Gastrocnemius medialis (tissue), 4 donors: Measurements from ENCODE around the gene LRFN2. TPM values are rescaled to one million over a fixed set of nuclear protein-coding genes. Genes with fewer than 3 reads are reported as not detected.

ENCODE experiments used
- ATAC-seq, 2 donors: fragments of 150-250 bp; one replicate each; pipeline ENCODE4 v1.9.1; 2016
- DNase-seq, 2 donors: peaks; one replicate each; pipeline ENCODE4 v3.0.0-alpha.2; 2019
- H3K27ac ChIP-seq, 4 donors: fragments of 200-600 bp; sonication (generic); 1 replicate in 1 of 4; 2 replicates in 3 of 4; pipeline ENCODE4 v1.5.1; 2016 to 2018; ENCODE audit warnings: mild to moderate bottlenecking in 2 of 4, moderate library complexity in 1 of 4
- H3K27me3 ChIP-seq, 3 donors: fragments of 200-600 bp; sonication (generic) in 2 of 3; 1 replicate in 1 of 3; 2 replicates in 2 of 3; pipeline versions ENCODE4 v1.5.1 to v1.6.0; 2016 to 2019; ENCODE audit warnings: mild to moderate bottlenecking in 1 of 3, moderate library complexity in 1 of 3
- H3K36me3 ChIP-seq, 2 donors: fragments of 200-600 bp; sonication (generic) in 1 of 2; one replicate each; pipeline ENCODE4 v1.5.1; 2017 to 2018
- H3K4me1 ChIP-seq, 2 donors: fragments of 200-600 bp; sonication (generic) in 1 of 2; one replicate each; pipeline ENCODE4 v1.5.1; 2016 to 2017; ENCODE audit warnings: mild to moderate bottlenecking in 2 of 2
- H3K4me3 ChIP-seq, 4 donors: fragments of 200-600 bp; sonication (generic) in 3 of 4; 1 replicate in 1 of 4; 2 replicates in 3 of 4; pipeline ENCODE4 v1.5.1; 2016 to 2019; ENCODE audit warnings: mild to moderate bottlenecking in 2 of 4
- H3K9me3 ChIP-seq, 3 donors: fragments of 200-600 bp; sonication (generic) in 2 of 3; 1 replicate in 1 of 3; 2 replicates in 2 of 3; pipeline ENCODE4 v1.5.1; 2016 to 2019
- POLR2A ChIP-seq, 2 donors: fragments of 450-650 bp; IDR thresholded peaks; one replicate each; pipeline ENCODE4 v1.6.1; 2017; ENCODE audit warnings: antibody characterized with exemption in 2 of 2, mild to moderate bottlenecking in 2 of 2, moderate library complexity in 2 of 2
- in situ Hi-C, 4 donors: fragments of 200-750 bp; cut with MboI; loops; one replicate each; pipeline versions ENCODE4 v1.15.0 to v1.8.0; 2017; ENCODE audit warnings: low sequenced_read_pairs in 4 of 4
- intact Hi-C: fragments of 100-400 bp; cut with DNase I; formaldehyde crosslinking; loops from one replicate; pipeline ENCODE4 v1.15.1; 2023; ENCODE audit warnings: low total_unique reads
- total RNA-seq, 4 donors: library from RNA; depleted of rRNA; stranded (reverse); fragments of >200 nt; gene quantifications; one replicate each; pipeline versions ENCODE4 v1.1.0 to v1.2.3, GENCODE V29; 2016
- TF ChIP-seq, protein P1 (sequence below), 5 experiments: fragments of 450-650 bp in 3 of 5; fragments of 200-600 bp in 2 of 5; sonication (generic) in 2 of 5; IDR thresholded peaks in 4 of 5; conservative IDR thresholded peaks in 1 of 5; 1 replicate in 4 of 5; 2 replicates in 1 of 5; pipeline ENCODE4 v1.5.1; 2016 to 2019; ENCODE audit warnings: antibody characterized with exemption in 5 of 5, mild to moderate bottlenecking in 3 of 5, moderate library complexity in 3 of 5

LRFN2 gene
- total RNA-seq, 4 donors from 2014 or later = not detected

DNA sequence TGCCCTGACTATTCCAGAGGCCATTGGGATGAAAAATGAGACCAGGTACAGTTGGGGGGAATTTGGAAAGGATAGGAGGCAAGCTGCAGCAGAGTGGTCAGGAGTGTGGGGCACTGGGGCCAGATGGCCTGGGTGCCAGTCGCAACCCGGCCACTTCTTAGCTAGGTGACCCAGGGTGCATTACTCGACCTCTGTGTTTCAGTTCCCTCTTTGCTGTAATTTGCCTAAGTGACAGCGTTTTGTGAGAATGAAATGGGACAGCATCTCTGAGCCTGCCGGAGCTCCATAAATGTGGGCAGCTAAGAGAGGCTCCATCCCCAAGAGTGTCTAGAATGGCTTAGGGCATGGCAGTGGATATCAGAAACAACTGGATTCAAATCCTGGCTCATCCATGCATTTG lies 13.9 kb downstream of the LRFN2 start:
- no peaks in the 10 kb centered on the region for H3K27me3 ChIP-seq
- H3K36me3 ChIP-seq = no peaks in the 10 kb centered on the region
- no peaks in the 10 kb centered on the region for H3K4me1 ChIP-seq
- ATAC-seq = no peak
- intact Hi-C loops = no loop called here
- no peak for DNase-seq
- TF ChIP-seq, protein P1, sequence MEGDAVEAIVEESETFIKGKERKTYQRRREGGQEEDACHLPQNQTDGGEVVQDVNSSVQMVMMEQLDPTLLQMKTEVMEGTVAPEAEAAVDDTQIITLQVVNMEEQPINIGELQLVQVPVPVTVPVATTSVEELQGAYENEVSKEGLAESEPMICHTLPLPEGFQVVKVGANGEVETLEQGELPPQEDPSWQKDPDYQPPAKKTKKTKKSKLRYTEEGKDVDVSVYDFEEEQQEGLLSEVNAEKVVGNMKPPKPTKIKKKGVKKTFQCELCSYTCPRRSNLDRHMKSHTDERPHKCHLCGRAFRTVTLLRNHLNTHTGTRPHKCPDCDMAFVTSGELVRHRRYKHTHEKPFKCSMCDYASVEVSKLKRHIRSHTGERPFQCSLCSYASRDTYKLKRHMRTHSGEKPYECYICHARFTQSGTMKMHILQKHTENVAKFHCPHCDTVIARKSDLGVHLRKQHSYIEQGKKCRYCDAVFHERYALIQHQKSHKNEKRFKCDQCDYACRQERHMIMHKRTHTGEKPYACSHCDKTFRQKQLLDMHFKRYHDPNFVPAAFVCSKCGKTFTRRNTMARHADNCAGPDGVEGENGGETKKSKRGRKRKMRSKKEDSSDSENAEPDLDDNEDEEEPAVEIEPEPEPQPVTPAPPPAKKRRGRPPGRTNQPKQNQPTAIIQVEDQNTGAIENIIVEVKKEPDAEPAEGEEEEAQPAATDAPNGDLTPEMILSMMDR (IDR thresholded peaks at IDR 0.05 in 4 of 5, conservative IDR thresholded peaks at IDR 0.05 in 1 of 5) = no peak
- TF ChIP-seq POLR2A (IDR thresholded peaks at IDR 0.05) = no peak
- H3K4me3 ChIP-seq = no peak overlapping the region
- no peak overlapping the region for H3K27ac ChIP-seq
- H3K9me3 ChIP-seq = no peaks in the 10 kb centered on the region
- in situ Hi-C loops = no loop called here

DNA sequence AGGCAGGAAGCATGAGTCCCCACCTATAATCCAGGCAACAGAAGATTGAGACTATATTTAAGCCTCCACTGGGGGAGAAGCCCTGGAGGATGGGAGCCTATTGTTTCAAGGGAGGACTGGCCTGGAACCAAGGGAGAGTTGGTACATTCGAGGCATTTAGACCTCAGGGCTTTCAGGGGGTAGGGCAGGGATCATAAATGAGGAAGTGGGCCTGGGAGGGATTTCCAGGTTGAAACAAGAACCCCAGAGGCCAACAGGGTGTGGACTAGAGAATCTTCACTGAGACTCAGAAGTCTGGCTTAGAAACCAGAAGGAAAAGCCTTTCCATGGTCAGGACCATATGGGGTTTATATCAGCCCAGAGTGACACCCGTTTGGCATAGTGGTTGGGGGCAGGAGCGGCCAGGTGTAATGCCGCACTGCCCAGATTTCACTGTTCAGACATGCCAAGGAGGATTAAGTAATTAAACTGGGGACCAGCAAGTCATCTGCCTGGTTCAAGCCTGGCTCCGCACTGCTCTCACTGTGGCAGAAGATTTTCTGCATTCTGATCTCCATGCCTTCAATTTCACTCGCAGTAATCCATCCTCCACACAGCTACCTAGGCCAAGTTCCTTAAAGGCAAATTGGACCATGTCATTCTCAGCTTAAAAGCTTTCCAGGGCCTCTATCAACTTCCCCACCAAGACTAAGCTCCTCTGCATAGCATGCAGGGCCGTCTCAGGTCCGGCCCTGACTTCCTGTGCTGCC lies 17.8 kb downstream of the LRFN2 start:
- no peak for TF ChIP-seq POLR2A (IDR thresholded peaks at IDR 0.05)
- TF ChIP-seq, protein P1 (IDR thresholded peaks at IDR 0.05 in 4 of 5, conservative IDR thresholded peaks at IDR 0.05 in 1 of 5) = no peak
- DNase-seq = no peak
- H3K9me3 ChIP-seq = no peaks in the 10 kb centered on the region
- no peak overlapping the region for H3K27ac ChIP-seq
- no peak overlapping the region for H3K4me3 ChIP-seq
- ATAC-seq = no peak
- no peaks in the 10 kb centered on the region for H3K27me3 ChIP-seq
- no peaks in the 10 kb centered on the region for H3K4me1 ChIP-seq
- H3K36me3 ChIP-seq = no peaks in the 10 kb centered on the region
- intact Hi-C loops (no loop called here), in situ Hi-C loops (no loop called here)

- Histone ChIP-seq H3K36me3 (no peaks in the 10 kb centered on the region), H3K27me3 (no peaks in the 10 kb centered on the region), H3K4me1 (no peaks in the 10 kb centered on the region), H3K27ac (no peak overlapping the region), H3K9me3 (no peaks in the 10 kb centered on the region), H3K4me3 (no peak overlapping the region)
- intact Hi-C loops = no loop called here
- DNase-seq = no peak
- TF ChIP-seq, protein P1 (IDR thresholded peaks at IDR 0.05 in 4 of 5, conservative IDR thresholded peaks at IDR 0.05 in 1 of 5) = no peak
- TF ChIP-seq POLR2A (IDR thresholded peaks at IDR 0.05) = no peak
- no peak for ATAC-seq
- in situ Hi-C loops = no loop called here
These were observed 19.0 kb downstream of the LRFN2 start for GRCh38 chr6:40568062-40568708.

GRCh38 chr6:40563111-40563510 lies 24.1 kb downstream of the LRFN2 start:
- Histone ChIP-seq H3K27ac (no peak overlapping the region), H3K36me3 (no peaks in the 10 kb centered on the region), H3K9me3 (no peaks in the 10 kb centered on the region), H3K4me3 (no peak overlapping the region), H3K4me1 (no peaks in the 10 kb centered on the region), H3K27me3 (no peaks in the 10 kb centered on the region)
- intact Hi-C loops (no loop called here), in situ Hi-C loops (no loop called here)
- DNase-seq = no peak
- ATAC-seq = no peak
- no peak for TF ChIP-seq POLR2A (IDR thresholded peaks at IDR 0.05)
- TF ChIP-seq, protein P1 (IDR thresholded peaks at IDR 0.05 in 4 of 5, conservative IDR thresholded peaks at IDR 0.05 in 1 of 5) = no peak
